ENCODE data around the gene PSTPIP1.

GRCh38 chr15:77083381-77084160 is 88.6 kb downstream of the PSTPIP1 start:
- TF ChIP-seq, protein P1, sequence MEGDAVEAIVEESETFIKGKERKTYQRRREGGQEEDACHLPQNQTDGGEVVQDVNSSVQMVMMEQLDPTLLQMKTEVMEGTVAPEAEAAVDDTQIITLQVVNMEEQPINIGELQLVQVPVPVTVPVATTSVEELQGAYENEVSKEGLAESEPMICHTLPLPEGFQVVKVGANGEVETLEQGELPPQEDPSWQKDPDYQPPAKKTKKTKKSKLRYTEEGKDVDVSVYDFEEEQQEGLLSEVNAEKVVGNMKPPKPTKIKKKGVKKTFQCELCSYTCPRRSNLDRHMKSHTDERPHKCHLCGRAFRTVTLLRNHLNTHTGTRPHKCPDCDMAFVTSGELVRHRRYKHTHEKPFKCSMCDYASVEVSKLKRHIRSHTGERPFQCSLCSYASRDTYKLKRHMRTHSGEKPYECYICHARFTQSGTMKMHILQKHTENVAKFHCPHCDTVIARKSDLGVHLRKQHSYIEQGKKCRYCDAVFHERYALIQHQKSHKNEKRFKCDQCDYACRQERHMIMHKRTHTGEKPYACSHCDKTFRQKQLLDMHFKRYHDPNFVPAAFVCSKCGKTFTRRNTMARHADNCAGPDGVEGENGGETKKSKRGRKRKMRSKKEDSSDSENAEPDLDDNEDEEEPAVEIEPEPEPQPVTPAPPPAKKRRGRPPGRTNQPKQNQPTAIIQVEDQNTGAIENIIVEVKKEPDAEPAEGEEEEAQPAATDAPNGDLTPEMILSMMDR (IDR thresholded peaks at IDR 0.05) = no peak
- TF ChIP-seq POLR2A (IDR thresholded peaks at IDR 0.05) (peak in 1 of 4 donors; percentile 58), EP300 (IDR thresholded peaks at IDR 0.05) (no peak)
